C4-2B (cell line): ENCODE data around the gene FRA10AC1.

Experiments
- ZFX ChIP-seq: fragments of 450-650 bp; IDR thresholded peaks from 2 replicates; pipeline ENCODE4 v1.6.1; 2017
- TF ChIP-seq, protein P1 (sequence below): fragments of 450-650 bp; conservative IDR thresholded peaks from 2 replicates; pipeline ENCODE4 v1.5.1; 2017; ENCODE audit warnings: mild to moderate bottlenecking

GRCh38 chr10:93710333-93710909 lies 8.0 kb upstream of the FRA10AC1 start:
- TF ChIP-seq, protein P1, sequence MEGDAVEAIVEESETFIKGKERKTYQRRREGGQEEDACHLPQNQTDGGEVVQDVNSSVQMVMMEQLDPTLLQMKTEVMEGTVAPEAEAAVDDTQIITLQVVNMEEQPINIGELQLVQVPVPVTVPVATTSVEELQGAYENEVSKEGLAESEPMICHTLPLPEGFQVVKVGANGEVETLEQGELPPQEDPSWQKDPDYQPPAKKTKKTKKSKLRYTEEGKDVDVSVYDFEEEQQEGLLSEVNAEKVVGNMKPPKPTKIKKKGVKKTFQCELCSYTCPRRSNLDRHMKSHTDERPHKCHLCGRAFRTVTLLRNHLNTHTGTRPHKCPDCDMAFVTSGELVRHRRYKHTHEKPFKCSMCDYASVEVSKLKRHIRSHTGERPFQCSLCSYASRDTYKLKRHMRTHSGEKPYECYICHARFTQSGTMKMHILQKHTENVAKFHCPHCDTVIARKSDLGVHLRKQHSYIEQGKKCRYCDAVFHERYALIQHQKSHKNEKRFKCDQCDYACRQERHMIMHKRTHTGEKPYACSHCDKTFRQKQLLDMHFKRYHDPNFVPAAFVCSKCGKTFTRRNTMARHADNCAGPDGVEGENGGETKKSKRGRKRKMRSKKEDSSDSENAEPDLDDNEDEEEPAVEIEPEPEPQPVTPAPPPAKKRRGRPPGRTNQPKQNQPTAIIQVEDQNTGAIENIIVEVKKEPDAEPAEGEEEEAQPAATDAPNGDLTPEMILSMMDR, result no peak
- no peak for TF ChIP-seq ZFX
